Left ventricle myocardium inferior (tissue), 1 donor: Measurements from ENCODE around the gene SERINC4. TPM values are rescaled to one million over a fixed set of nuclear protein-coding genes. Genes with fewer than 3 reads are reported as not detected.

Source experiments
- DNase-seq: peaks from one replicate; pipeline ENCODE4 v3.0.0-alpha.2; 2020
- H3K27ac ChIP-seq: fragments of 200-600 bp; replicated peaks from 2 replicates; pipeline ENCODE4 v1.8.0; 2021
- H3K27me3 ChIP-seq: fragments of 200-600 bp; 2 replicates; pipeline ENCODE4 v1.8.0; 2021; ENCODE audit warnings: low read depth
- H3K36me3 ChIP-seq: fragments of 200-600 bp; 2 replicates; pipeline ENCODE4 v1.8.0; 2021
- H3K4me1 ChIP-seq: fragments of 200-600 bp; 2 replicates; pipeline ENCODE4 v1.8.0; 2021
- H3K4me3 ChIP-seq: fragments of 200-600 bp; 2 replicates; pipeline ENCODE4 v1.8.0; 2021; ENCODE audit warnings: mild to moderate bottlenecking, moderate library complexity
- H3K9me3 ChIP-seq: fragments of 200-600 bp; replicated peaks from 2 replicates; pipeline ENCODE4 v1.8.0; 2021
- intact Hi-C: fragments of 100-400 bp; cut with micrococcal nuclease; formaldehyde crosslinking; loops from one replicate; pipeline ENCODE4 v1.11.0; 2022
- total RNA-seq: library from RNA; stranded (reverse); fragmentation: NEBNext Ultra II Directional; extraction: Animal tissue kit (Norgen Biotek cat#: 25700); gene quantifications from one replicate; pipeline ENCODE4 v1.2.1, GENCODE V29; 2021
- TF ChIP-seq, protein P1 (sequence below): fragments of 200-600 bp; IDR thresholded peaks from 2 replicates; pipeline ENCODE4 v1.8.0; 2021; ENCODE audit warnings: antibody characterized with exemption, mild to moderate bottlenecking, borderline replicate concordance
- donor health status: DM: no; HTN: yes; CAD: no; lungs with severe emphysema.

Gene SERINC4
- total RNA-seq, 1 donor from 2014 or later: 0.44 TPM

GRCh38 chr15:43771816-43772215 is 28.2 kb downstream of the SERINC4 start:
- intact Hi-C loops: no loop called here
- Histone ChIP-seq H3K36me3 (peaks cover 72% of the 10 kb centered on the region), H3K27me3 (no peaks in the 10 kb centered on the region), H3K4me3 (no peak overlapping the region), H3K4me1 (peaks cover 23% of the 10 kb centered on the region), H3K27ac (peak overlapping the region; percentile 14), H3K9me3 (no peaks in the 10 kb centered on the region)
- no peak for DNase-seq
- TF ChIP-seq, protein P1, sequence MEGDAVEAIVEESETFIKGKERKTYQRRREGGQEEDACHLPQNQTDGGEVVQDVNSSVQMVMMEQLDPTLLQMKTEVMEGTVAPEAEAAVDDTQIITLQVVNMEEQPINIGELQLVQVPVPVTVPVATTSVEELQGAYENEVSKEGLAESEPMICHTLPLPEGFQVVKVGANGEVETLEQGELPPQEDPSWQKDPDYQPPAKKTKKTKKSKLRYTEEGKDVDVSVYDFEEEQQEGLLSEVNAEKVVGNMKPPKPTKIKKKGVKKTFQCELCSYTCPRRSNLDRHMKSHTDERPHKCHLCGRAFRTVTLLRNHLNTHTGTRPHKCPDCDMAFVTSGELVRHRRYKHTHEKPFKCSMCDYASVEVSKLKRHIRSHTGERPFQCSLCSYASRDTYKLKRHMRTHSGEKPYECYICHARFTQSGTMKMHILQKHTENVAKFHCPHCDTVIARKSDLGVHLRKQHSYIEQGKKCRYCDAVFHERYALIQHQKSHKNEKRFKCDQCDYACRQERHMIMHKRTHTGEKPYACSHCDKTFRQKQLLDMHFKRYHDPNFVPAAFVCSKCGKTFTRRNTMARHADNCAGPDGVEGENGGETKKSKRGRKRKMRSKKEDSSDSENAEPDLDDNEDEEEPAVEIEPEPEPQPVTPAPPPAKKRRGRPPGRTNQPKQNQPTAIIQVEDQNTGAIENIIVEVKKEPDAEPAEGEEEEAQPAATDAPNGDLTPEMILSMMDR: no peak

GRCh38 chr15:43769584-43770228 is 30.3 kb downstream of the SERINC4 start:
- Histone ChIP-seq H3K4me3 (no peak overlapping the region), H3K27me3 (no peaks in the 10 kb centered on the region), H3K36me3 (peaks cover 93% of the 10 kb centered on the region), H3K27ac (peak overlapping the region; percentile 27), H3K9me3 (no peaks in the 10 kb centered on the region), H3K4me1 (peaks cover 15% of the 10 kb centered on the region)
- intact Hi-C loops: no loop called here
- DNase-seq: peak; percentile 37
- TF ChIP-seq, protein P1: peak; percentile 82

GRCh38 chr15:43763819-43764446 is 36.1 kb downstream of the SERINC4 start:
- no peaks in the 10 kb centered on the region for H3K9me3 ChIP-seq
- no peak overlapping the region for H3K4me3 ChIP-seq
- TF ChIP-seq, protein P1: no peak
- peak overlapping the region; percentile 12 for H3K27ac ChIP-seq
- H3K27me3 ChIP-seq: no peaks in the 10 kb centered on the region
- peaks cover 100% of the 10 kb centered on the region for H3K36me3 ChIP-seq
- no peak for DNase-seq
- intact Hi-C loops: no loop called here
- H3K4me1 ChIP-seq: peaks cover 9% of the 10 kb centered on the region

- no peak overlapping the region for H3K27ac ChIP-seq
- intact Hi-C loops: no loop called here
- H3K27me3 ChIP-seq: no peaks in the 10 kb centered on the region
- DNase-seq: no peak
- H3K4me1 ChIP-seq: peaks cover 9% of the 10 kb centered on the region
- peaks cover 100% of the 10 kb centered on the region for H3K36me3 ChIP-seq
- TF ChIP-seq, protein P1: no peak
- no peaks in the 10 kb centered on the region for H3K9me3 ChIP-seq
- H3K4me3 ChIP-seq: no peak overlapping the region
Measured at GRCh38 chr15:43762824-43763223, 37.2 kb downstream of the SERINC4 start.

- H3K9me3 ChIP-seq: no peaks in the 10 kb centered on the region
- H3K36me3 ChIP-seq: peaks cover 42% of the 10 kb centered on the region
- H3K27ac ChIP-seq: no peak overlapping the region
- DNase-seq: no peak
- intact Hi-C loops: no loop called here
- TF ChIP-seq, protein P1: no peak
- H3K27me3 ChIP-seq: no peaks in the 10 kb centered on the region
- no peak overlapping the region for H3K4me3 ChIP-seq
- H3K4me1 ChIP-seq: peaks cover 72% of the 10 kb centered on the region
Measured at GRCh38 chr15:43751885-43752284, 48.1 kb downstream of the SERINC4 start.
